ENCODE data around the gene MYO1A.

MYO1A gene

DNA sequence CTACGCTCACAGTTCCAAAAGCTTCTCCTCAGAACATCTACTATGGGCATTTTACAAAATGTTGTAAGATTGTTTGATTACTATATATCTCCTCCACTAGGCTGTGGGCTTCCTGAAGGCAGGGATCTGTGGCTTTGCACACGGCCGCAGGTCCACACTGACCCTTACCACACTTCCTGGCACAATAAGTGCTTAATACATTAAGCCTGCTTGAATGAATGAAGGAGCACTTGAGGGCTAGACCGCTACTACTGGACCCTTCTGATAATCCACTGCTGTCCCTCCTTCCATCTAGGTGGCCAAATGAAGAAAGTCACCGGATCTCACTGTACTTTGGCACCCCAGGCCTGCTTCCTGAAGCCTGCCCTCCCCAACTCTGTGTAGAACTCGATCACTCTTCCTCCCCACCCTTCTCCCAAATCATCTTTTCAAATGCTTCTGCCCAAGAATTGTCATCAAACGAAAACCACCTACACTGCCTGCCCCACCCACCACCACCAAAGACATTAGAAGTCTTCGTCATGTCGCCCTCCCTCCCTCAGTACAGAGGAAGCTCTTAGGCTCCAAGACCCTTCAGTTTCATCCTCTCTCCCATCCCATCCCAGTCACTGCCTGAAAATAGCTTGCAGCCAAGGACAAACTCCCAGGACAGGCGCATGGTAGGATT is 43.0 kb downstream of the MYO1A start:
- Histone ChIP-seq H4K8ac (ENCODE audit: low read depth, low read length) (no peak overlapping the region), H2BK12ac (ENCODE audit: low read length) (no peak overlapping the region), H2BK15ac (ENCODE audit: low read length) (no peak overlapping the region), H3K79me1 (ENCODE audit: low read depth, low read length) (peaks cover 17% of the 10 kb centered on the region), H2BK5ac (ENCODE audit: low read length) (no peak overlapping the region), H2AK5ac (ENCODE audit: low read depth, low read length) (no peak overlapping the region), H3K4me1 (ENCODE audit: control insufficient read depth in 2 of 2, insufficient read depth in 1 of 2, low read depth in 1 of 2, low read length in 2 of 2) (peaks cover 0 to 13% of the 10 kb centered on the region in 2 donors), H3K14ac (ENCODE audit: low read length) (no peak overlapping the region), H3K9ac (ENCODE audit: low read depth, low read length, poor library complexity) (no peak overlapping the region), H3K9me3 (replicated peaks in 1 of 2; ENCODE audit: control insufficient read depth in 2 of 2, insufficient read depth in 1 of 2, low read depth in 1 of 2, low read length in 2 of 2) (no peaks in the 10 kb centered on the region), H3K36me3 (replicated peaks in 1 of 2; ENCODE audit: control insufficient read depth in 2 of 2, insufficient read depth in 2 of 2, low read length in 2 of 2) (peaks cover 25 to 33% of the 10 kb centered on the region in 2 donors), H3K4me3 (ENCODE audit: low read length in 2 of 2) (peak overlapping the region in 1 of 2 donors; percentile 40), H3K4me2 (ENCODE audit: insufficient read depth, low read length, poor library complexity, severe bottlenecking) (peak overlapping the region; percentile 28), H3K18ac (ENCODE audit: low read length) (no peak overlapping the region), H2BK120ac (ENCODE audit: low read depth, low read length) (no peak overlapping the region), H3K23ac (ENCODE audit: low read depth, low read length, poor library complexity) (no peak overlapping the region), H4K91ac (ENCODE audit: low read depth, low read length, poor library complexity) (no peak overlapping the region), H3K27ac (replicated peaks; ENCODE audit: low read length) (no peak overlapping the region), H3K4ac (ENCODE audit: low read length) (no peak overlapping the region), H3K27me3 (ENCODE audit: control insufficient read depth in 3 of 3, insufficient read depth in 3 of 3, low read depth in 1 of 3, low read length in 3 of 3) (peaks cover 0 to 13% (median 0%) of the 10 kb centered on the region in 3 experiments), H2AFZ (ENCODE audit: low read length) (peak overlapping the region; percentile 60)
- no peak for DNase-seq (ENCODE audit: low spot score)
- WGBS, 2 donors (ENCODE audit: extremely low coverage in 2 of 2, insufficient read length in 2 of 2, insufficient replicate concordance in 1 of 2): 100% methylated on average over 1 of the region's 10 CpGs; no CpG with 5 or more reads in 1 of the 2 donors

DNA sequence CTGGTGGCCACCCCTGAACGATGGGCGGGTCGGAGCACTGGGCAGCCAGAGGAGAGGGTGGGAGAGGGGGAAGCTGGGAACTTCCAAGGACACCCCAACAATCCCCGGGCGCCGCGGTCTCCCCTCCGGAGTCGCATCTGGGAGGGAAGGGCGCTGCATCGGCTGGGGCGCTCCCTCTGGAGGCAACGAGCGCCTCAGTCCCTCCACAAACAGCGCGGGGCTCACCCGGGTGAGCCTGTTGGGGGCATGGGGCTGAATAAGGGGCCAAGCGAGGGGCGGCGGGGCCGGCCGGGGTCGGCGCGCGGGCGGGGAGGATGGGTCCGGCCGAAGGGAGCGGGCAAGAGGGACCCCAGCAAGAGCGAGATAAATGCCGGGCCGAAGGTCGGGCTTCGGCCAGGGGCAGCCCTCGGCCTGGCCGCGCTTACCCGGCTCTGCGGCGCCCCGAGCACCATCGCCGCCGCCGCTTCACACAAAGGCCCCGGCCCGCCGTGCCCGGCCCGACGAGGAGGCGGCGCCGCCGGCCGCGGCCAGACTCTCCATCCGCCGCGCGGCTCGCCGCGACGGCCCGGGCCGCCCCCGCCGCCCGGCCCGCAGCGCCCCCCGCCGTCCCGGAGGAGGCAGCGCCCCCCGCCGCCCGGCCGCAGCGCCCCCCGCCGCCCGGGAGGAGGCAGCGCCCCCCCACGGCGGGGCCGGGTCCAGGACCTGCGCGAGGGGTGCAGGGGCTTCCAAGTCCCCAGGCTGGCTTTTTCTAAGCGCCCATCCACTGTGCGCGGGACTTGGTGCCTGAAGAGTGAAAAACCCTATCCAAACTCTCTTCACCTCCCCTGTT is 43.7 kb downstream of the MYO1A start, which contains the start of gene ZBTB39:
Gene ZBTB39, minus strand, starts transcription at position 567 of the 829 bp plus-strand sequence. CDS start 1,629 bp downstream, outside the sequence.
- no peaks in the 10 kb centered on the region for H3K9me3 ChIP-seq (replicated peaks in 1 of 2; ENCODE audit: control insufficient read depth in 2 of 2, insufficient read depth in 1 of 2, low read depth in 1 of 2, low read length in 2 of 2)
- H3K18ac ChIP-seq (ENCODE audit: low read length): peak within 1 kb of the TSS; percentile 95
- H2AFZ ChIP-seq (ENCODE audit: low read length): peak within 1 kb of the TSS; percentile 90
- peak within 1 kb of the TSS; percentile 69 to 95 for H3K4me3 ChIP-seq (ENCODE audit: low read length in 2 of 2)
- H4K8ac ChIP-seq (ENCODE audit: low read depth, low read length): no peak within 1 kb of the TSS
- DNase-seq (ENCODE audit: low spot score): peak; percentile 63
- no peak within 1 kb of the TSS for H2BK120ac ChIP-seq (ENCODE audit: low read depth, low read length)
- H2BK15ac ChIP-seq (ENCODE audit: low read length): no peak within 1 kb of the TSS
- peak within 1 kb of the TSS; percentile 63 for H3K4me2 ChIP-seq (ENCODE audit: insufficient read depth, low read length, poor library complexity, severe bottlenecking)
- H3K27ac ChIP-seq (replicated peaks; ENCODE audit: low read length): no peak within 1 kb of the TSS
- peaks cover 20% of the 10 kb centered on the region for H3K79me1 ChIP-seq (ENCODE audit: low read depth, low read length)
- H3K4me1 ChIP-seq (ENCODE audit: control insufficient read depth in 2 of 2, insufficient read depth in 1 of 2, low read depth in 1 of 2, low read length in 2 of 2): peaks cover 0 to 13% of the 10 kb centered on the region in 2 donors
- peak within 1 kb of the TSS; percentile 39 for H2AK5ac ChIP-seq (ENCODE audit: low read depth, low read length)
- H2BK5ac ChIP-seq (ENCODE audit: low read length): peak within 1 kb of the TSS; percentile 49
- H4K91ac ChIP-seq (ENCODE audit: low read depth, low read length, poor library complexity): no peak within 1 kb of the TSS
- no peak within 1 kb of the TSS for H3K14ac ChIP-seq (ENCODE audit: low read length)
- peaks cover 31 to 41% of the 10 kb centered on the region in 2 donors for H3K36me3 ChIP-seq (replicated peaks in 1 of 2; ENCODE audit: control insufficient read depth in 2 of 2, insufficient read depth in 2 of 2, low read length in 2 of 2)
- H2BK12ac ChIP-seq (ENCODE audit: low read length): no peak within 1 kb of the TSS
- peak within 1 kb of the TSS; percentile 12 for H3K23ac ChIP-seq (ENCODE audit: low read depth, low read length, poor library complexity)
- peak within 1 kb of the TSS; percentile 90 for H3K9ac ChIP-seq (ENCODE audit: low read depth, low read length, poor library complexity)
- peak within 1 kb of the TSS; percentile 46 for H3K4ac ChIP-seq (ENCODE audit: low read length)
- no CpG with 5 or more reads among the region's 94 CpGs for WGBS, 2 donors (ENCODE audit: extremely low coverage in 2 of 2, insufficient read length in 2 of 2, insufficient replicate concordance in 1 of 2)
- H3K27me3 ChIP-seq (ENCODE audit: control insufficient read depth in 3 of 3, insufficient read depth in 3 of 3, low read depth in 1 of 3, low read length in 3 of 3): peaks cover 0 to 7% (median 0%) of the 10 kb centered on the region in 3 experiments

DNA sequence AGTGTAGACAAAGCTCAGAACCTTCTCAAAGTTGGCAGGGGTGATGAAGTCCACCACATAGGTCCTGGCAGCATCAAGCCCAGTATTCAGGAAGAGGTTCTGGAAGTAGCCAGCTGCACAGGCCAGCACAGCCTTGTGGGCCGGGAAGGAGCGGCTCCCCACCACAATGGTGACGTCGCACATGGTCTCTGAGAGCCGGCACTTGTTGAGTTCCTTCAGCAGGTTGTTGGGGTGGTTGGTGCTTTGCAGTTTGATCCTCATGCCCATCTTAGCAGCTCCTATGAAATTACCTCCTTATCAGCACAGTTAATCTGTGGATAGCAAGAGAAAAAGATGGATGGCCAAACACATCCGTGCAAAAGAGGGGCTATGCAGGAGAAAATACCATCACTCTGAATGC is 45.3 kb downstream of the MYO1A start:
- Histone ChIP-seq H2AFZ (ENCODE audit: low read length) (no peak overlapping the region), H3K79me1 (ENCODE audit: low read depth, low read length) (peaks cover 21% of the 10 kb centered on the region), H4K91ac (ENCODE audit: low read depth, low read length, poor library complexity) (no peak overlapping the region), H2BK15ac (ENCODE audit: low read length) (no peak overlapping the region), H2BK120ac (ENCODE audit: low read depth, low read length) (no peak overlapping the region), H3K9me3 (replicated peaks in 1 of 2; ENCODE audit: control insufficient read depth in 2 of 2, insufficient read depth in 1 of 2, low read depth in 1 of 2, low read length in 2 of 2) (no peaks in the 10 kb centered on the region), H2BK5ac (ENCODE audit: low read length) (no peak overlapping the region), H3K14ac (ENCODE audit: low read length) (no peak overlapping the region), H3K23ac (ENCODE audit: low read depth, low read length, poor library complexity) (no peak overlapping the region), H3K4me3 (ENCODE audit: low read length in 2 of 2) (peak overlapping the region in 1 of 2 donors; percentile 69), H3K27ac (replicated peaks; ENCODE audit: low read length) (no peak overlapping the region), H3K4me2 (ENCODE audit: insufficient read depth, low read length, poor library complexity, severe bottlenecking) (no peak overlapping the region), H2AK5ac (ENCODE audit: low read depth, low read length) (no peak overlapping the region), H2BK12ac (ENCODE audit: low read length) (no peak overlapping the region), H3K18ac (ENCODE audit: low read length) (no peak overlapping the region), H3K36me3 (replicated peaks in 1 of 2; ENCODE audit: control insufficient read depth in 2 of 2, insufficient read depth in 2 of 2, low read length in 2 of 2) (peaks cover 37 to 56% of the 10 kb centered on the region in 2 donors), H3K4me1 (ENCODE audit: control insufficient read depth in 2 of 2, insufficient read depth in 1 of 2, low read depth in 1 of 2, low read length in 2 of 2) (peaks cover 0 to 13% of the 10 kb centered on the region in 2 donors), H3K27me3 (ENCODE audit: control insufficient read depth in 3 of 3, insufficient read depth in 3 of 3, low read depth in 1 of 3, low read length in 3 of 3) (no peaks in the 10 kb centered on the region), H3K4ac (ENCODE audit: low read length) (no peak overlapping the region), H3K9ac (ENCODE audit: low read depth, low read length, poor library complexity) (no peak overlapping the region), H4K8ac (ENCODE audit: low read depth, low read length) (no peak overlapping the region)
- WGBS, 2 donors (ENCODE audit: extremely low coverage in 2 of 2, insufficient read length in 2 of 2, insufficient replicate concordance in 1 of 2): no CpG with 5 or more reads among the region's 6 CpGs
- no peak for DNase-seq (ENCODE audit: low spot score)

DNA sequence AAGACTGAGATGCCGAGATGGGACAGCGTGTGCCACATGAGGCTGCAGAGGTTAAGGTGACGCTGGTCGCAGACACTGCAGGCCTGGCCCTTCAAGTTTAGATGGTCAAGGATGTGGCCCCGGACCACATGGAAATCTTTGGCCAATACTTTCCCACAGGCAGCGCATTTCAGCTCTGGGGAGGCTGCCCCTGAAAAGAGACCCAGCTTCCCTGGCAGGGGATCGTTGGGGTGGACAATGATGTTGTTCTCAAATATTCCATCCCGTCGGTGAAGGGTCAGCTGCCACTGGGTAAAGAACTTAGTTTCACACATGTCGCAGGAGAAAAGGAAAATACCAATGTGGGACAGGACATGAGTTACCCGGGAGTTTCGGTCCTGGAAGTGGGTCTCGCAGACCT is 46.5 kb downstream of the MYO1A start:
- no peak overlapping the region for H3K9ac ChIP-seq (ENCODE audit: low read depth, low read length, poor library complexity)
- no CpG with 5 or more reads among the region's 13 CpGs for WGBS, 2 donors (ENCODE audit: extremely low coverage in 2 of 2, insufficient read length in 2 of 2, insufficient replicate concordance in 1 of 2)
- no peak overlapping the region for H2AK5ac ChIP-seq (ENCODE audit: low read depth, low read length)
- no peak overlapping the region for H2BK120ac ChIP-seq (ENCODE audit: low read depth, low read length)
- H3K14ac ChIP-seq (ENCODE audit: low read length): no peak overlapping the region
- H3K4me2 ChIP-seq (ENCODE audit: insufficient read depth, low read length, poor library complexity, severe bottlenecking): no peak overlapping the region
- peaks cover 21% of the 10 kb centered on the region for H3K79me1 ChIP-seq (ENCODE audit: low read depth, low read length)
- no peak overlapping the region for H2BK15ac ChIP-seq (ENCODE audit: low read length)
- DNase-seq (ENCODE audit: low spot score): no peak
- H3K4ac ChIP-seq (ENCODE audit: low read length): no peak overlapping the region
- no peak overlapping the region for H2BK5ac ChIP-seq (ENCODE audit: low read length)
- H4K8ac ChIP-seq (ENCODE audit: low read depth, low read length): no peak overlapping the region
- no peak overlapping the region for H3K4me3 ChIP-seq (ENCODE audit: low read length in 2 of 2)
- no peaks in the 10 kb centered on the region for H3K9me3 ChIP-seq (replicated peaks in 1 of 2; ENCODE audit: control insufficient read depth in 2 of 2, insufficient read depth in 1 of 2, low read depth in 1 of 2, low read length in 2 of 2)
- no peak overlapping the region for H2BK12ac ChIP-seq (ENCODE audit: low read length)
- H3K27ac ChIP-seq (replicated peaks; ENCODE audit: low read length): no peak overlapping the region
- peaks cover 41 to 69% of the 10 kb centered on the region in 2 donors for H3K36me3 ChIP-seq (replicated peaks in 1 of 2; ENCODE audit: control insufficient read depth in 2 of 2, insufficient read depth in 2 of 2, low read length in 2 of 2)
- H3K18ac ChIP-seq (ENCODE audit: low read length): no peak overlapping the region
- no peak overlapping the region for H4K91ac ChIP-seq (ENCODE audit: low read depth, low read length, poor library complexity)
- no peaks in the 10 kb centered on the region for H3K27me3 ChIP-seq (ENCODE audit: control insufficient read depth in 3 of 3, insufficient read depth in 3 of 3, low read depth in 1 of 3, low read length in 3 of 3)
- H3K23ac ChIP-seq (ENCODE audit: low read depth, low read length, poor library complexity): no peak overlapping the region
- H3K4me1 ChIP-seq (ENCODE audit: control insufficient read depth in 2 of 2, insufficient read depth in 1 of 2, low read depth in 1 of 2, low read length in 2 of 2): peaks cover 0 to 6% of the 10 kb centered on the region in 2 donors
- H2AFZ ChIP-seq (ENCODE audit: low read length): no peak overlapping the region

Data from neuronal stem cell (in vitro differentiated cells).